ENCODE results near the gene SERTM2.

DNA sequence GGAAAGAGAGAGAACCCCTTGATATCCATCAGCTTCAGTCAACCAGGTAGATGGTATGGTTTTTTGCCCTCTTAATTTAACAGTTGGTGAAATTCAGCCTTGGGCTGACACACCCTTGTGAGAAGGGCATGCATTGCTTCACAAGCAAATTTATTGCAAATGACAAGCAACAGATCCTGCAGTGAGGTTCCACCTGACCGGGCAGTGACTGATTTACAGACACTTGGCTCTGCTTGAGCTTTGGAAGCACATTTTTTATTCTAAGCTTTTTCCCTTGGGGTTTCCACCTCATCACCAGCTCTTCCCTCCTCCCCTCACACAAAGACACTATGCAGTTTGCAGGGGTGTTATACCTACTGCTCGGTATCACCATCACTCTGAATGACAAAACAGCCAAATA, 28.3 kb upstream of the SERTM2 start:
- TF ChIP-seq CTCF (IDR thresholded peaks at IDR 0.05; ENCODE audit: low read depth, low read length) = no peak
- TF ChIP-seq EZH2phosphoT487 (IDR thresholded peaks at IDR 0.05; ENCODE audit: low read depth) = no peak

Data from OCI-LY3 (cell line).